ENCODE results near the gene ANKRD16. TPM values are rescaled to one million over a fixed set of nuclear protein-coding genes. Genes with fewer than 3 reads are reported as not detected.

The ANKRD16 gene
- total RNA-seq, 1 donor from 2014 or later, result 15.2 TPM

GRCh38 chr10:5813091-5813340 is 76.7 kb downstream of the ANKRD16 start:
- peaks cover 3% of the 10 kb centered on the region for H3K36me3 Mint-ChIP-seq
- no peaks in the 10 kb centered on the region for H3K27me3 Mint-ChIP-seq (ENCODE audit: low read depth)
- peak overlapping the region; percentile 97 for H3K27ac Mint-ChIP-seq
- no peak for TF ChIP-seq CTCF (IDR thresholded peaks at IDR 0.05; ENCODE audit: unreplicated experiment)
- no peaks in the 10 kb centered on the region for H3K9me3 Mint-ChIP-seq
- DNase-seq (ENCODE audit: low spot score in 2 of 2, unreplicated experiment in 2 of 2), result no peak
- peak overlapping the region; percentile 84 for H3K4me3 Mint-ChIP-seq
- H3K4me1 Mint-ChIP-seq, result peaks cover 43% of the 10 kb centered on the region

- peak in 1 of 2 experiments; percentile 28 for DNase-seq (ENCODE audit: low spot score in 2 of 2, unreplicated experiment in 2 of 2)
- Mint-ChIP-seq H3K4me1 (peaks cover 46% of the 10 kb centered on the region), H3K36me3 (peaks cover 3% of the 10 kb centered on the region), H3K9me3 (no peaks in the 10 kb centered on the region), H3K27me3 (ENCODE audit: low read depth) (no peaks in the 10 kb centered on the region), H3K27ac (peak overlapping the region; percentile 89), H3K4me3 (peak overlapping the region; percentile 84)
- no peak for TF ChIP-seq CTCF (IDR thresholded peaks at IDR 0.05; ENCODE audit: unreplicated experiment)
Observed at GRCh38 chr10:5812283-5813090, 77.2 kb downstream of the ANKRD16 start.

Other genes starting within 250 kb of the ANKRD16 start
- gene ASB13, start 223.3 kb downstream of the ANKRD16 start, total RNA-seq, result 26.3 to 28.5 TPM (median 28.0 TPM) in 3 replicates
- gene TASOR2, start 205.1 kb downstream of the ANKRD16 start, total RNA-seq, result 75.2 to 90.1 TPM (median 80.3 TPM) in 3 replicates
- gene GDI2, start 76.5 kb downstream of the ANKRD16 start, total RNA-seq, result 216 to 221 TPM (median 221 TPM) in 3 replicates
- 68.0 to 76.6 TPM (median 72.6 TPM) in 3 replicates for gene FBH1, start 350 bp upstream of the ANKRD16 start, total RNA-seq
- gene IL15RA, start 87.7 kb upstream of the ANKRD16 start, total RNA-seq, result not detected in 3 replicates
- gene IL2RA, start 172.5 kb upstream of the ANKRD16 start, total RNA-seq, result not detected in 3 replicates
- gene RBM17, start 199.1 kb upstream of the ANKRD16 start, total RNA-seq, result 108 to 115 TPM (median 112 TPM) in 3 replicates

Data from mesothelial cell of epicardium (in vitro differentiated cells).